ENCODE data around the gene CIB4.

Gene CIB4

DNA sequence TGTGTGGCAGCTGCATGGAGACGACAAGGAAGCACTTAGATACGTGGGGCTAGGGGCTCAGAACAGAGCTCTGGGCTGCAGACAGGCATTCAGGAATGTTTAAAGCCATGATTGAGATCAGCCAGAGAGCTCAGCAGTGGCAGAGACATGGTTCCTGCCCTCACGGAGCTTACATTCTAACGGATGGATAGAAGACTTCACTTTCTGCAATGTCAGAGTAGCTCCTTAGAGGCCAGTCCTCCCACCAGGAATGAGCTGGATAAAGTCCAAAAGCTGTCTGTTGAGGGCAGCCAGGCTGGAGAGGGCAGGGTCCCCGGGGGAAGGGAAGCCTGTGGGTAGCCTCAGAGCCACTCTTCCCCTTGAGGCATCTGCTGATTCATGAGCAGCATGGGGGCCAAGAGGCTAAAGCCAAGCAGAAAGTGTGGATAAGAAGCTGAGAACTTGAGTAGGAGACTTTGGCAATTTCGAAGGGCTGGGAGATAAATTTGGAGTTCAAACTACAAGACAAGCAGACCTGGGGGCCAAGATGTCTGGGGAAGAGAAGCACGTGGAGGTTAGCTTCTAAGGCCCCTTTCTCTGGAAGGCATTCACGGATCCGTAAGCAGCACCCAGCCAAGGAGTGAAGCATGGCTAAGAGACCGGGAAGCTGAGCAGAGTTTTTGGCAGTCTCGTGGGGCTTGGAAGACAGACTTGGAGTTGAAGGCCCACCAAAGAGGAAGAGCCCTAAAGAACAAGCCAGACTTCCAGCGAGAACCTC lies 9.7 kb upstream of the CIB4 start:
- no peak overlapping the region for H3K4me3 ChIP-seq (ENCODE audit: low read depth, low read length)
- no peak for DNase-seq (ENCODE audit: low read depth)
- TF ChIP-seq, protein P1, sequence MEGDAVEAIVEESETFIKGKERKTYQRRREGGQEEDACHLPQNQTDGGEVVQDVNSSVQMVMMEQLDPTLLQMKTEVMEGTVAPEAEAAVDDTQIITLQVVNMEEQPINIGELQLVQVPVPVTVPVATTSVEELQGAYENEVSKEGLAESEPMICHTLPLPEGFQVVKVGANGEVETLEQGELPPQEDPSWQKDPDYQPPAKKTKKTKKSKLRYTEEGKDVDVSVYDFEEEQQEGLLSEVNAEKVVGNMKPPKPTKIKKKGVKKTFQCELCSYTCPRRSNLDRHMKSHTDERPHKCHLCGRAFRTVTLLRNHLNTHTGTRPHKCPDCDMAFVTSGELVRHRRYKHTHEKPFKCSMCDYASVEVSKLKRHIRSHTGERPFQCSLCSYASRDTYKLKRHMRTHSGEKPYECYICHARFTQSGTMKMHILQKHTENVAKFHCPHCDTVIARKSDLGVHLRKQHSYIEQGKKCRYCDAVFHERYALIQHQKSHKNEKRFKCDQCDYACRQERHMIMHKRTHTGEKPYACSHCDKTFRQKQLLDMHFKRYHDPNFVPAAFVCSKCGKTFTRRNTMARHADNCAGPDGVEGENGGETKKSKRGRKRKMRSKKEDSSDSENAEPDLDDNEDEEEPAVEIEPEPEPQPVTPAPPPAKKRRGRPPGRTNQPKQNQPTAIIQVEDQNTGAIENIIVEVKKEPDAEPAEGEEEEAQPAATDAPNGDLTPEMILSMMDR (IDR thresholded peaks at IDR 0.05; ENCODE audit: control insufficient read depth, extremely low read depth, insufficient read depth) = no peak

DNA sequence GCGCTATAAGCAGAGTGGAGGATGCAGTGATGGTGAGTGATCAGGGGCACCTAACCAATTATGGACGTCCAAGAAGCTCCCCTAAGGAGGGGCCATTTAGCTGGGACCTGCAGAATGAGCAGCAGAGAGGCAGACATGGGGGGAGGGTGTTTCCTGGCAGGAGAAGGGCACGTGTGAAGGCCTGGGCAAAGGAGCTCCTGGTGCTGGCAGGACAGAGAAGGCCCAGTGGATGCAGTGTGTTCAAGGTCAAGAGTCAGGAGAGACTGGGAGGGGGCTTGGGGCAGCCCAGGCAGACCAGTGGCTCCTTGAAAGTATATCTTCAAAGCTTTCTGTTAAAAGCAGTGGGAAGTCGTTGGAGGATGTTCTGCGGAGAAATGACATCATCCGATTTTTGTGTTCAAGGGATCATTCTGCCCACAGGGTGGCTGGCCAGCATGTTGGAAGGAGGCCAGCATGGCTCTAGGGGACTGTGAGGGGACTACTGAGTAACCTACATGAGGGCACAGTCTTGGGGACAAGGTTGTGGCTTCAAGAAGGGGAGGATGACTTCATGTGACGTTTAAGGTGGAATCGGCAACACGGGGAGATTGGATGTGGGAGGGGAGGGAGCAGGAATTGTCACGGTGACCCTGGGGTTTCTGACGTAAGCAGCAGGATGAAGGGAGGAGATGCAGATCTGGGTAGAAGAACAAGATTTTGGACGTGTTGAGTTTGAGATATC lies 9.0 kb upstream of the CIB4 start:
- no peak overlapping the region for H3K4me3 ChIP-seq (ENCODE audit: low read depth, low read length)
- TF ChIP-seq, protein P1 (IDR thresholded peaks at IDR 0.05; ENCODE audit: control insufficient read depth, extremely low read depth, insufficient read depth) = no peak
- no peak for DNase-seq (ENCODE audit: low read depth)

DNA sequence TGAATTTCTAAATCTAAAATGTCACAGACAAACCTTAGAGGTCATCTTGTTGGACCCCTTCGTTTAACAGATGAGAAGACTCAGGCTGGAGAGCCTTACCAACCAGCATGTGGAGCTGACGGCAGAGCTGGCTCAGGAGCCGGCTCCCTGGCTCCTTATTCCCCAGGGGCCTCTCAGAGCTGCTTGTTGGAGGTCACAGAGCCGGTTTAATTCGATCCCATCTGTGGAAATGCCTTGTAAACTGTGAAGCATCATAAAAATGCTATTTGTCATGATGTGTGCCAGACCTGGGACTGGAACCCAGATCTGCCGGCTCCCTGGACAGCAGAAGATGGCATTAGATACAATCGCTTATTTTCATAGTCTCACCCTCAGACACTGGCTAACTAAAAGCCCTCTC lies 8.2 kb upstream of the CIB4 start:
- TF ChIP-seq, protein P1 (IDR thresholded peaks at IDR 0.05; ENCODE audit: control insufficient read depth, extremely low read depth, insufficient read depth) = no peak
- DNase-seq (ENCODE audit: low read depth) = no peak
- no peak overlapping the region for H3K4me3 ChIP-seq (ENCODE audit: low read depth, low read length)

DNA sequence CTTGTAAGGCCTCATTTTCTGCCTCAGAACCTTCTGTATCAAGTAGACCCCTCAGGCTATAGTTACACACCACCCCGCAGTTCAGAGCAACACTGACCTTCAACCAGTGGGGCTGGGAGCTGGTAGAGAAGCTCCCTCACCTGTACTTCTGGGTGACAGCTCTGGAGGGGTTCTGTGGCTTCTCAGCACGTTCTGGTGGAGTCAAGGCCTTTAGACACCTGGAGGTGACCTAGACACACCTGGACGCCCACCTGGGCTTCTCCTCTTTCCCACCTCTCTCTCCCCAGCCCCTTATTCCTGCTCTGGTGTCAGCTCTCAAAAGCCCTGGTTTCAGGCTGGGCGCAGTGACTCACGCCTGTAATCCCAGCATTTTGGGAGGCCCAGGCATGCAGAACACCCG lies 7.3 kb upstream of the CIB4 start:
- DNase-seq (ENCODE audit: low read depth) = no peak
- TF ChIP-seq, protein P1 (IDR thresholded peaks at IDR 0.05; ENCODE audit: control insufficient read depth, extremely low read depth, insufficient read depth) = no peak
- no peak overlapping the region for H3K4me3 ChIP-seq (ENCODE audit: low read depth, low read length)

DNA sequence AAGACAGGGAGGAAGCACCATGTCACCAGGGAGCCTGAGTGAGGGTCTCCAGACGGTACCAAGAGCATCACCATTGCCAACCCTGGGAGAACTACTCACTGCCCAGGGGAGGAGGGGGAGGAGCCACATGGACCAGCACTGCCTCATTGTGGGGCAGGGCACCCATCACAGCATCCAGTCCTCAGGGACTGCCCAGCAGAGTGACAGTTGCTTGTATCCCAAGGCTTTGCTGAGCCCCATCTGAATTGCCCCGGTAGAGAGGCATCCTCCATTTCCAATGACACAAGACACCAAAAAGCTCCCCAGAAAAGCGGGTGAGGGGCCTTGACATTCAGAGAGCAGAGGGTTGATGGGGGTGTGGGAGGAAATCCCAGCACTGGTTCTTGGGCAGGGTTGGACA lies 6.8 kb upstream of the CIB4 start:
- DNase-seq (ENCODE audit: low read depth) = no peak
- no peak overlapping the region for H3K4me3 ChIP-seq (ENCODE audit: low read depth, low read length)
- TF ChIP-seq, protein P1 (IDR thresholded peaks at IDR 0.05; ENCODE audit: control insufficient read depth, extremely low read depth, insufficient read depth) = no peak

DNA sequence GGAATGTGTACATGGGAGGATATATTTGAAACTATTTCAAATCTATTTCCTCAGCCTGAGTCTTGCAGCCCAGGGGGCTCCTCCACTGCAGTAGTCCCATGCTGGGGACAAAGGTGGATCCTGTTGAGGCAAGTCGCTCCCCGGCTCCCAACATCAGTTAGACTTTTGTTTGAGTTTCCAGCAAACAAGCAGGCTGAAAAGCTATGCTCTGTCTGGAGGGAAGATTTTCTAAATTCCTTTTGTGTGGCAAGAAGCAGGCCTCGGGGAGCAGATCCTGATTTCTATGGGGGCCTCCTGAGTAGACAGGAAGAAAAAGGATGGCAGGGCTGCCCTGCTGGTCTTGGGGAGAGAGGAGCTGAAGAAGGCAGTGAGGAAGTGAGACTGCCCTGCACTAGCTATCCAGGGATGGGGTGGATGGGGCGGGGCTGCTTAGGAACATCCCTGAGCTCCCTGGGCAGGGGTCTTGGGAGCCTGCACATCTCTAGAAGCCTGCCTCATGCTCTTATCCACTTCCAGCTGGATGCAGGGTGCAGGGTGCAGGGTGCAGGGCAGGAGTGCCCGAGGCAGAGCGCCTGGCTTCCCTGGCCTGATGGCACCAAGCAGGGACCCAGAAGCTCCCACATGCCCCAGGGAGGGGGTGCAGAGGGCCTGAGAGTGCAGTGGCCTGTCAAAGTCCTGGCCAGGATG lies 6.0 kb upstream of the CIB4 start:
- no peak overlapping the region for H3K4me3 ChIP-seq (ENCODE audit: low read depth, low read length)
- no peak for DNase-seq (ENCODE audit: low read depth)
- TF ChIP-seq, protein P1 (IDR thresholded peaks at IDR 0.05; ENCODE audit: control insufficient read depth, extremely low read depth, insufficient read depth) = no peak

Data from LNCaP clone FGC (cell line).